ENCODE data around the gene LYSMD2. TPM values are rescaled to one million over a fixed set of nuclear protein-coding genes. Genes with fewer than 3 reads are reported as not detected.

The LYSMD2 gene
- total and polyA plus RNA-seq, 10 donors, result 18.1 to 41.7 (median 33.2) TPM

DNA sequence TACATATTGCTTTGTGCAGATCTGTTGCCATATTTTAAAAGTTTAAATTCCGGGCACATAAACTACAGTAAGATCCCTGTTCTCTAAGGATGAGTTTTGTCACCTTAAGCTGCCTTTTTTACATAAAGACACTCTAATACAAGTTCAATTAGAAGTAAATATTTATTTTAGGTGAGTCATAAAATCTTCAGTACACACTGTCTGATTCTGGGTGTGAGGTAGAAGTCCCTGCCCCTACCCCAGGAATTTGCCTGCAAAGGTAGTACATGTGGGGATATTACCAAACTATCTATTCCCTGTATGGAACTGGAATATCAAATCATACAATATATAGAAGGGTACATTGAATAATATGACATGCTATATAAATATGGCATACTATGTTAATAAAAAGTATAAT, 49.9 kb downstream of the LYSMD2 start:
- Histone ChIP-seq H3K9me3 (no peaks in the 10 kb centered on the region), H3K4me3 (no peak overlapping the region), H3K36me3 (no peaks in the 10 kb centered on the region), H3K27ac (no peak overlapping the region), H3K27me3 (replicated peaks in 1 of 7) (peaks cover 0 to 23% (median 0%) of the 10 kb centered on the region in 7 donors), H3K4me1 (peaks cover 0 to 7% (median 0%) of the 10 kb centered on the region in 6 donors)
- DNase-seq, result no peak
- 0 to 54% (median 0%) methylated on average over 1 of the region's 1 CpG for WGBS, 5 donors
- TF ChIP-seq POLR2AphosphoS5 (IDR thresholded peaks at IDR 0.05) (no peak), CTCF (IDR thresholded peaks at IDR 0.05 in 8 of 11, conservative IDR thresholded peaks at IDR 0.05 in 3 of 11) (no peak), POLR2A (IDR thresholded peaks at IDR 0.05) (no peak)
- intact Hi-C loops (cut with DNase I; ENCODE audit: low total_unique reads), result no loop called here

DNA sequence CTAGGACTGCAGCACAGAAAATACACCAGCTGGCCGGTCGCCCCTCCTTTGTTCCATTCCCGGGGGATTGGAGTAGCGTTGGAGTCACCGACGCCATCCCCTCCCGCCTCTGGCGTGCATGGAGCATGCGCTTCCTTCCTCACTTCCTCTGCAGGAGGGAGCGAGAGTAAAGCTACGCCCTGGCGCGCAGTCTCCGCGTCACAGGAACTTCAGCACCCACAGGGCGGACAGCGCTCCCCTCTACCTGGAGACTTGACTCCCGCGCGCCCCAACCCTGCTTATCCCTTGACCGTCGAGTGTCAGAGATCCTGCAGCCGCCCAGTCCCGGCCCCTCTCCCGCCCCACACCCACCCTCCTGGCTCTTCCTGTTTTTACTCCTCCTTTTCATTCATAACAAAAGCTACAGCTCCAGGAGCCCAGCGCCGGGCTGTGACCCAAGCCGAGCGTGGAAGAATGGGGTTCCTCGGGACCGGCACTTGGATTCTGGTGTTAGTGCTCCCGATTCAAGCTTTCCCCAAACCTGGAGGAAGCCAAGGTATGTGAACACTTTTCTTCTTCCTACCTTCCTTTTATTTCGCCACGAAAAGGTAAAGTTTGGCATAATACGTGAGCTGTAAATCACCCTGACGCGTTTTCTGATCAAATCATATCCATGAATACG, 56.0 kb downstream of the LYSMD2 start, which contains the start of gene SCG3:
SCG3 (plus strand) TSS at position 201 of the 661 bp plus-strand sequence; CDS start at position 454, 253 bp downstream.
- WGBS, 5 donors, result 6 to 9% (median 7%) methylated on average over 37 to 38 of the region's 38 CpGs
- Histone ChIP-seq H3K9me3 (no peaks in the 10 kb centered on the region), H3K4me3 (peak within 1 kb of the TSS in 2 of 8 donors; percentile 3 to 45), H3K27ac (no peak within 1 kb of the TSS), H3K36me3 (no peaks in the 10 kb centered on the region), H3K4me1 (peaks cover 0 to 9% (median 7%) of the 10 kb centered on the region in 6 donors), H3K27me3 (replicated peaks in 1 of 7) (peaks cover 0 to 51% (median 12%) of the 10 kb centered on the region in 7 donors)
- intact Hi-C loops (cut with DNase I; ENCODE audit: low total_unique reads), result no loop called here
- TF ChIP-seq POLR2AphosphoS5 (IDR thresholded peaks at IDR 0.05), result peak; percentile 10 to 32 (median 25)
- TF ChIP-seq CTCF (IDR thresholded peaks at IDR 0.05 in 8 of 11, conservative IDR thresholded peaks at IDR 0.05 in 3 of 11), result no peak
- TF ChIP-seq POLR2A (IDR thresholded peaks at IDR 0.05), result no peak
- peak; percentile 87 for DNase-seq

GRCh38 chr15:51680321-51680720, 57.1 kb downstream of the LYSMD2 start:
- intact Hi-C loops (cut with DNase I; ENCODE audit: low total_unique reads), result no loop called here
- no peak for DNase-seq
- no peaks in the 10 kb centered on the region for H3K36me3 ChIP-seq
- no peak overlapping the region for H3K4me3 ChIP-seq
- TF ChIP-seq CTCF (IDR thresholded peaks at IDR 0.05 in 8 of 11, conservative IDR thresholded peaks at IDR 0.05 in 3 of 11) (no peak), POLR2AphosphoS5 (IDR thresholded peaks at IDR 0.05) (no peak), POLR2A (IDR thresholded peaks at IDR 0.05) (no peak)
- peaks cover 0 to 45% (median 12%) of the 10 kb centered on the region in 7 donors for H3K27me3 ChIP-seq (replicated peaks in 1 of 7)
- peaks cover 0 to 9% (median 7%) of the 10 kb centered on the region in 6 donors for H3K4me1 ChIP-seq
- 48 to 58% (median 53%) methylated on average over 2 of the region's 2 CpGs for WGBS, 5 donors
- H3K9me3 ChIP-seq, result no peaks in the 10 kb centered on the region
- H3K27ac ChIP-seq, result no peak overlapping the region

DNA sequence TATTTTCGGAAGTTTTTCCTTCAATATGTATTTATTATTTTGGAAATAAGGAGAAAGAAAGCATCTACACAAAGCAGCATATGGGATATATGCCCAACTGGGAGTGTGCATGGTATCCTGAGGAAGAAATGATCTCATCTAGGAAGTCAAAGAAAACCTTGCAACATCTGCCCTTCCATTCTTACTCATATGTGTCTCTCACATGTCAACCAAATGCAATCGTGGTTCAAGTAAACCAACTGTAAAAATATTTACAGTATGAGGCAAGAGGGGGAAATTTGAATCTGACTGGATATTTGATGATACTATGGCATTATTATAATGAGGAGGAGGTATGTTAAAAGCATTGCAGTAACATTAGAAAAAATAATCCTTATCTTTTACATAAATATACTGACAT, 59.4 kb downstream of the LYSMD2 start:
- Histone ChIP-seq H3K9me3 (no peaks in the 10 kb centered on the region), H3K27ac (no peak overlapping the region), H3K4me1 (peaks cover 0 to 9% (median 7%) of the 10 kb centered on the region in 6 donors), H3K27me3 (replicated peaks in 1 of 7) (peaks cover 0 to 32% (median 12%) of the 10 kb centered on the region in 7 donors), H3K4me3 (no peak overlapping the region), H3K36me3 (no peaks in the 10 kb centered on the region)
- no peak for DNase-seq
- WGBS, 5 donors, result 58 to 80% (median 66%) methylated on average over 2 of the region's 2 CpGs
- no peak for TF ChIP-seq CTCF (IDR thresholded peaks at IDR 0.05 in 8 of 11, conservative IDR thresholded peaks at IDR 0.05 in 3 of 11)
- no peak for TF ChIP-seq POLR2AphosphoS5 (IDR thresholded peaks at IDR 0.05)
- TF ChIP-seq POLR2A (IDR thresholded peaks at IDR 0.05), result no peak
- intact Hi-C loops (cut with DNase I; ENCODE audit: low total_unique reads), result no loop called here

All from spleen (tissue), 11 donors.